ENCODE results near the gene ENOPH1.
A peak's percentile ranks its signal among the peaks of the same experiment; 100 is the strongest.

ENOPH1 gene

DNA sequence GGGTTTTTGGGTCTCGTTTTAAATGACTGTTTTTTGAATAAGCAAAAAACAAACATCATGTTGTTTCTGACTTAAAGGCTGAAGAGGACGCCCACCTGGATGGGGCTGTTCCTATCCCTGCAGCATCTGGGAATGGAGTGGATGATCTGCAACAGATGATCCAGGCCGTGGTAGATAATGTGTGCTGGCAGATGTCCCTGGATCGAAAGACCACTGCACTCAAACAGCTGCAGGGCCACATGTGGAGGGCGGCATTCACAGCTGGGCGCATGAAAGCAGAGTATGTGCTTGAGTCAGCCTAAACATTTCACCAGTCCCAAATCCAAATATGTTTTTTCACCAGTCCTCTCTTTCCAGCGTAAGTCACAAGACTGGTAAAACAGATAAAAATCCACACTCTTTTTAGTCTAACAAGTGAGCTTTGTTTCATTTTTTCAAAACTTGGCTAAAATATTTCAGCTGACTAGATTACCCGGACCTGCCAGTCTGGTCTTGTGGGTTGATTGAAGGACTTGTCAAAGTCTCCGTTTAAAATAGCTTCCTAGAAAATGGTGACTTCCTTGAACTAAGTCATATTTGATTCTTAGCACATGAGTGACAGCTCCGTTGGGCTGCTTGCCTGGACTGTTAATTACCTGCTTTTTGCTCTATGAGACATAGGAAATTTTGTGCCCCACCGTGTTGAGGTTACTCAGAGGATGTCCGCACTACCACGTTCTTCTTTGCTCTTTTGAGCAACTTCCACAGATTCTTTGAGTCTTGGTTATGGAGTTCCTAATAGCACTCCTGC, 20.8 kb downstream of the ENOPH1 start:
- H3K4me3 ChIP-seq (replicated peaks; ENCODE audit: low read depth, low read length) = no peak overlapping the region
- DNase-seq (ENCODE audit: extremely low read depth, low read depth) = no peak

DNA sequence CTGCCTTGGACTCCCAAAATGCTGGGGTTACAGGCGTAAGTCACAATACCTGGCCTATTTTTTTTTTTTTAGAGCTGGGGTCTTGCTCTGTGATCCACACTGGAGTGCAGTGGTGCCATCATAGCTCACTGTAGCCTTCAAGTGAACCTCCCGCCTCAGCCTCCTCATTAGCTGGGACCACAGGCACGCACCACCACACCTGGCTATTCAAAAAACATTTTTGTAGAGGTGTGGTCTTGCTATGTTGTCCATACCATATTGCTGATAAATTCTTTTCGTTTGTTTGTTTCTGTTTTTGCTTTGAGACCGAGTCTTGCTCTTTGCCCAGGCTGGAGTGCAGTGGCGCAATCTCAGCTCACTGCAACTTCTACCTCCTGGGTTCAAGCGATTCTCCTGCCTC, 21.6 kb downstream of the ENOPH1 start:
- H3K4me3 ChIP-seq (replicated peaks; ENCODE audit: low read depth, low read length) = no peak overlapping the region
- no peak for DNase-seq (ENCODE audit: extremely low read depth, low read depth)
- TF ChIP-seq, protein P1, sequence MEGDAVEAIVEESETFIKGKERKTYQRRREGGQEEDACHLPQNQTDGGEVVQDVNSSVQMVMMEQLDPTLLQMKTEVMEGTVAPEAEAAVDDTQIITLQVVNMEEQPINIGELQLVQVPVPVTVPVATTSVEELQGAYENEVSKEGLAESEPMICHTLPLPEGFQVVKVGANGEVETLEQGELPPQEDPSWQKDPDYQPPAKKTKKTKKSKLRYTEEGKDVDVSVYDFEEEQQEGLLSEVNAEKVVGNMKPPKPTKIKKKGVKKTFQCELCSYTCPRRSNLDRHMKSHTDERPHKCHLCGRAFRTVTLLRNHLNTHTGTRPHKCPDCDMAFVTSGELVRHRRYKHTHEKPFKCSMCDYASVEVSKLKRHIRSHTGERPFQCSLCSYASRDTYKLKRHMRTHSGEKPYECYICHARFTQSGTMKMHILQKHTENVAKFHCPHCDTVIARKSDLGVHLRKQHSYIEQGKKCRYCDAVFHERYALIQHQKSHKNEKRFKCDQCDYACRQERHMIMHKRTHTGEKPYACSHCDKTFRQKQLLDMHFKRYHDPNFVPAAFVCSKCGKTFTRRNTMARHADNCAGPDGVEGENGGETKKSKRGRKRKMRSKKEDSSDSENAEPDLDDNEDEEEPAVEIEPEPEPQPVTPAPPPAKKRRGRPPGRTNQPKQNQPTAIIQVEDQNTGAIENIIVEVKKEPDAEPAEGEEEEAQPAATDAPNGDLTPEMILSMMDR (IDR thresholded peaks at IDR 0.05; ENCODE audit: low read depth, low read length, missing control alignments) = no peak

More for the DNA sequence above, 20.8 kb downstream of the ENOPH1 start:
- TF ChIP-seq, protein P1 (IDR thresholded peaks at IDR 0.05; ENCODE audit: low read depth, low read length, missing control alignments) = no peak

DNA sequence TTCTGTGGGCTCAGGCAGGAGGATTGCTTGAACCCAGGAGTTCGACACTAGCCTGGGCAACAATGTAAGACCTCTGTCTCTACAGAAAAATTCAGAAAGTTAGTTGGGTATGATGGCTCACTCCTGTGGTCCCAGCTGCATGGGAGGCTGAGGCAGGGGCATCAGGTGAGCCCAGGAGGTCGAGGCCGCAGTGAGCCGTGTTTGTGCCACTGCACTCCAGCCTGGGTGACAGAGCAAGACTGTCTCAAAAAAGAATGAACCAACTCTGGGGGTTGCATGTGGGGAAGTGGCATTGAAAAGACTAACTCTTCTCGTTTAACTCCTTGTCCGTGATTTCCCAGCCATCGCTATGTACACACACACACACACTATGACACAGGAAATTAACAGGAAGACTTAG, 26.9 kb downstream of the ENOPH1 start:
- no peak for DNase-seq (ENCODE audit: extremely low read depth, low read depth)
- H3K4me3 ChIP-seq (replicated peaks; ENCODE audit: low read depth, low read length) = no peak overlapping the region
- TF ChIP-seq, protein P1 (IDR thresholded peaks at IDR 0.05; ENCODE audit: low read depth, low read length, missing control alignments) = no peak

DNA sequence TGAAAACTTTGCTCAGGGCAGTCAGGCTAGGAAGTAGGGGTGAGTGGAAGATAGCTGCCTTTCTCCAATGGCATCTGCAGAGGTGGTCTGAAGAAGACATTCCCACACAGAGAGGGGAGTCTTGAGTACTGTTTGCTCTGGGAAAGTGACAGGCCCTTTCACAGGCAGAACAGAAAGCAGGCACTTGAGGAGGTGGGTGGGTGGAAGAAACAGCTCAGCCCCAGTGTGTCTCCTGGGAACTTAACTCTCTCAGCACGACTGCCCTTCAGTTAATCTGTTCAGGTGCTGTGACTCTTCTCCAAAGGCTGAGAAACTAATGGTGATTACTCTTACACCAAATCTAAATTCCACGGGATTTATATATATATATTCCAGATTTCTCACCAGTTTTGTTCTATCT, 28.3 kb downstream of the ENOPH1 start:
- TF ChIP-seq, protein P1 (IDR thresholded peaks at IDR 0.05; ENCODE audit: low read depth, low read length, missing control alignments) = no peak
- no peak for DNase-seq (ENCODE audit: extremely low read depth, low read depth)
- H3K4me3 ChIP-seq (replicated peaks; ENCODE audit: low read depth, low read length) = no peak overlapping the region

DNA sequence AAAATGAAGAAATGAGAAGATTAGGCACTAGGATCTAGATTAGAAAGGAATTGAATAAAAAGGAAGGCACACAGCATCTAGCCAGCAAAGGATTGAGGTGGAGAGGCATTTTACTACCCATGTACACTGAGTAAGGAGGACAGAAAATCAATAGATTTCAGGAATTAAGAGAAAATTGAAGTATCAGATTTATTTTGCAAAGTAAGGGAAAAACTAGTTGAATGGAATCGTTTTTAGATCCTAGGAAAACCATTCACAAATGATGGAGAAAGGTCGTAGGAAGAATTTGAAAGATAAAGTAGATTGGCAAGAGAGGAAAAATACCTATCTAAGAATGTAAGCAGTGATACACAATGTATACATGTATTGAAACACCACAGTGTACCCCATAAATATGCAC, 31.3 kb downstream of the ENOPH1 start:
- no peak overlapping the region for H3K4me3 ChIP-seq (replicated peaks; ENCODE audit: low read depth, low read length)
- TF ChIP-seq, protein P1 (IDR thresholded peaks at IDR 0.05; ENCODE audit: low read depth, low read length, missing control alignments) = no peak
- no peak for DNase-seq (ENCODE audit: extremely low read depth, low read depth)

DNA sequence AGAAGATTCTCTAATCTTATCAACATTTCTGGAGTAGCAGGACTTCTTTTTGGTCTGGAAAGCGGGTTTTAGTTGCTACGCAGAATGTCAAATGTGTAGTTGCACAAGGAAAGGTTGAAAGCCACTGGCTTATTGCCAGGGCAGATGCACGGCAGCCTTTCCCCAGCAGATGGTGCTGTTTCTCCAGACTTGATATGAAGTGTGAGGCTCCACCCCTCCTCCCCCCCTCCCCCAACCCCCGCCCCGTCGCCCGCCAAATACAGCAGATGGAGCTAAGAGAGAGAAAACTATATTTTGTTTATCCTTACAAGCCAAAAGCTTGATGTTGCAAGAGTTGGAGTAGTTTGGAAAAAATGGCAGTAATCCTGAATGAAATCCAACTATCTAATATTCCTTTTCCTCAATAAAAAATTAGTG, 32.0 kb downstream of the ENOPH1 start:
- peak; percentile 82 for DNase-seq (ENCODE audit: extremely low read depth, low read depth)
- no peak overlapping the region for H3K4me3 ChIP-seq (replicated peaks; ENCODE audit: low read depth, low read length)
- TF ChIP-seq, protein P1 (IDR thresholded peaks at IDR 0.05; ENCODE audit: low read depth, low read length, missing control alignments) = peak; percentile 71
